Measurements from ENCODE around the gene SCMH1.

Gene SCMH1

GRCh38 chr1:41028034-41028642 is 214.0 kb downstream of the SCMH1 start:
- no peak overlapping the region for H3K4me3 ChIP-seq (ENCODE audit: low read length)
- no peak for TF ChIP-seq CTCF (IDR thresholded peaks at IDR 0.05; ENCODE audit: insufficient read depth, low read depth, low read length, missing control alignments)
- DNase-seq (ENCODE audit: low read depth) = no peak

GRCh38 chr1:41025979-41026819 is 215.9 kb downstream of the SCMH1 start:
- H3K4me3 ChIP-seq (ENCODE audit: low read length) = no peak overlapping the region
- no peak for TF ChIP-seq CTCF (IDR thresholded peaks at IDR 0.05; ENCODE audit: insufficient read depth, low read depth, low read length, missing control alignments)
- no peak for DNase-seq (ENCODE audit: low read depth)

- no peak for TF ChIP-seq CTCF (IDR thresholded peaks at IDR 0.05; ENCODE audit: insufficient read depth, low read depth, low read length, missing control alignments)
- H3K4me3 ChIP-seq (ENCODE audit: low read length) = no peak overlapping the region
- DNase-seq (ENCODE audit: low read depth) = no peak
These were observed 217.2 kb downstream of the SCMH1 start for GRCh38 chr1:41024953-41025352.

- no peak for DNase-seq (ENCODE audit: low read depth)
- TF ChIP-seq CTCF (IDR thresholded peaks at IDR 0.05; ENCODE audit: insufficient read depth, low read depth, low read length, missing control alignments) = no peak
- H3K4me3 ChIP-seq (ENCODE audit: low read length) = no peak overlapping the region
These were observed 218.7 kb downstream of the SCMH1 start for GRCh38 chr1:41023279-41023990.

- no peak overlapping the region for H3K4me3 ChIP-seq (ENCODE audit: low read length)
- TF ChIP-seq CTCF (IDR thresholded peaks at IDR 0.05; ENCODE audit: insufficient read depth, low read depth, low read length, missing control alignments) = no peak
- DNase-seq (ENCODE audit: low read depth) = no peak
These were observed 219.7 kb downstream of the SCMH1 start for GRCh38 chr1:41022424-41022823.

GRCh38 chr1:41021526-41022308 is 220.4 kb downstream of the SCMH1 start, which contains the start of gene SLFNL1:
SLFNL1 (minus strand) TSS chr1:41021725; CDS start chr1:41020660, 1,065 bp downstream.
- DNase-seq (ENCODE audit: low read depth) = no peak
- peak; percentile 3 for TF ChIP-seq CTCF (IDR thresholded peaks at IDR 0.05; ENCODE audit: insufficient read depth, low read depth, low read length, missing control alignments)
- no peak within 1 kb of the TSS for H3K4me3 ChIP-seq (ENCODE audit: low read length)
